A549 (cell line): ENCODE results near the gene GSK3B.

Experiments
- CEBPB ChIP-seq, 2 experiments: fragments of >200 bp in 1 of 2; sonication (Bioruptor Twin) in 1 of 2; formaldehyde crosslinking in 1 of 2; IDR thresholded peaks; 2 replicates each; pipeline ENCODE4 v1.6.1; 2012 to 2016
- CTCF ChIP-seq: fragments of >200 bp; sonication (Bioruptor Twin); formaldehyde crosslinking; IDR thresholded peaks from 3 replicates; pipeline ENCODE4 v1.5.1; 2016
- POLR2A ChIP-seq: IDR thresholded peaks from 2 replicates; pipeline ENCODE4 v1.6.1; 2012; ENCODE audit warnings: mild to moderate bottlenecking, low read length

DNA sequence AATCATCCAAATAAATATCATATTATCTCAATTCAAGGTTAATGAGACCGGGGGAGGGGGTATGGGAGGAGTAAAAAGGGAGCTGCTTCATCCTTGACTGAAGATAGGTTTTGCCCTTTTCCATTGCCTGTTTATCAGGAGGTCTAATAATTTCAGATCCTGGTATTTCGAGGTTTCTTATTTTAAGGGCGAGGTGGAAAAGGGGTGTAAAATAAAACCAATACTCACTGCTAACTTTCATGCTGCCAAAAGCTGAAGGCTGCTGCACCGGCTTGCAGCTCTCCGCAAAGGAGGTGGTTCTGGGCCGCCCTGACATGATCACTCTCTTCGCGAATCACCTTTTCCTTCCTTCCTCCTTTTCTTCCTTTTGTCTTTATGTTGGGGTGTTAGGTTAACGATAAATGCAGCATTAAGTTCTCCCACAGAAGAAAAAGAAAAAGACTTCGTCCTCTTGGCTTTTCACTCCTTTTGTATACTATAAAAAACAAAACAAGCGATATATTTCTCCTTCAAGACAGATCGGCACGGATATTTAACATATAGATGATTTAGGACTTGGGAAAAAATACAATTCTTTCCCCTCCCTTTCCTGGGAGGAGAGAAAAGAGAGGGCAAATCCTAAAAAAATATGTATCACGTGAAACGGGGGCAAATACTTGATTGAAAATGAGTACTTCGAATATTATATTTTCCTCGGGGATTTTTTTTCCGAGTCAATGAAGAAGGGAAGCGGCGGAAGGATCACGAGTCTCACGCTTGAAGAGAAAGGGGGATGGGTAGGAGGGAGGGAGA lies 932 bp downstream of the GSK3B start:
- no peak for TF ChIP-seq CTCF
- TF ChIP-seq POLR2A, result no peak
- no peak for TF ChIP-seq CEBPB (IDR thresholded peaks at IDR 0.05)
